ENCODE measurements around the gene AREL1.

The AREL1 gene

DNA sequence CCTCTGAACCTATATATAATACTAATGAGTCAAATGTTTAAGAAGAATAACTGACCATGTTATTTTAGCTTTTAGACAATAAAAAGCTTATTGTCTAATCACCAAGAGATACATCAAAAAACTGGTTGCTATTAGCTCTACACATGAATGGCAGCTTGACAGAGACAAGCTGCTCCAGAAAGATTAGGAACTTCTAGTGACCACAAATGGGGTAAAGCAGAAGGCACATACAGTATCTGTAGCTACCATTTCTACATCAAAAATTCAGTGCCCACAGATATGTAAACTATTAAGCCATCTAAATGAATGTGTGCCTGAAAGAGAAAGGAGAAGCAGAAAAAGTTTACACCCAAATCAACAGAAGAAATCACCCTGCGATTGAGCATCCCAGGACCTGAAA lies 2.4 kb downstream of the AREL1 start:
- peak overlapping the region; percentile 28 for H3K4me3 Mint-ChIP-seq
- H3K9me3 Mint-ChIP-seq, result no peaks in the 10 kb centered on the region
- H3K27me3 Mint-ChIP-seq, result no peaks in the 10 kb centered on the region
- no peak overlapping the region for H3K27ac Mint-ChIP-seq
- DNase-seq (no peak), ATAC-seq (no peak)
- peaks cover 52% of the 10 kb centered on the region for H3K4me1 Mint-ChIP-seq
- peaks cover 9% of the 10 kb centered on the region for H3K36me3 Mint-ChIP-seq (ENCODE audit: low read depth)

DNA sequence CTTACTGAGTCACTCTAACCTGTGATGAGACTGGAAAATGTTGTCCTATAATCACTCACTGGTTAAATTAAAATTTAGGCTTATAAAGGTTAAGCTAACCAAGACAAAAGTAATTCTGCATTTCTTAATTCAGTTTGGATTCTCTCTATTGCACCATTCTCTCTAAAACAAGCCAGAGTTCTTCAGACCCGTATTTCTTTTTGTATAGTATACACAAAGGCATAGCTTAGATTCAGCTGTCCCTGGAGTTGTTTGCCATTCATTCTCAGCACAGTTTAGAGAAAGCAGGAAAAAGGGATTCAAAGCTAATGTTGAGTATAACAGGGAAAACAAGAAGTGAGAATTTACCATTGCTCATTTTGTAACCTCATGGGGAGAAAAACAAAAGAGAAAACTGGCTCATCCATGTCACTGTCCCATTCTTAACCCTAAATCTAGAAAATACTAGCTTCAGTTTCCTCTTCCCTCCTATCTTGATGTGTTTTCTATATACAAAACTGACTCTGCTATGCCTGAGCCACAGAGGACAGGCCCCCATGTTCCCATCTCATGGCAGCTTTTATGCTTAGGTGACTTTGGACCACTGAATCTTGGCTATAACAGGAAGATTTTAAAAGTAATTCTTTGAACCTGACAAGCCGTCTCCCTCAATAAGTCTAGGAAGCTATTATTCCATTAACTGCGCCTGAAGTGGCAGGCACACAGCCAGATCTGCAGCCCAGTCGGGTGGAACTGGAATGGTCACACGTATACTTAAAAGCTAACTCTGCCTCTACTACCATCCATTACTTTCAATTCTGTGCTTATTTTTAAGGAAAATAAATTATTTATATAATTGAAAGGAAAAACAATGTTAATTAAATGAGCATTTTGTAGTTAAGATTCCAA lies 7.0 kb downstream of the AREL1 start:
- H3K27me3 Mint-ChIP-seq, result no peaks in the 10 kb centered on the region
- peaks cover 31% of the 10 kb centered on the region for H3K36me3 Mint-ChIP-seq (ENCODE audit: low read depth)
- peaks cover 33% of the 10 kb centered on the region for H3K4me1 Mint-ChIP-seq
- H3K9me3 Mint-ChIP-seq, result peaks cover 7% of the 10 kb centered on the region
- no peak overlapping the region for H3K4me3 Mint-ChIP-seq
- ATAC-seq (no peak), DNase-seq (no peak)
- H3K27ac Mint-ChIP-seq, result no peak overlapping the region

DNA sequence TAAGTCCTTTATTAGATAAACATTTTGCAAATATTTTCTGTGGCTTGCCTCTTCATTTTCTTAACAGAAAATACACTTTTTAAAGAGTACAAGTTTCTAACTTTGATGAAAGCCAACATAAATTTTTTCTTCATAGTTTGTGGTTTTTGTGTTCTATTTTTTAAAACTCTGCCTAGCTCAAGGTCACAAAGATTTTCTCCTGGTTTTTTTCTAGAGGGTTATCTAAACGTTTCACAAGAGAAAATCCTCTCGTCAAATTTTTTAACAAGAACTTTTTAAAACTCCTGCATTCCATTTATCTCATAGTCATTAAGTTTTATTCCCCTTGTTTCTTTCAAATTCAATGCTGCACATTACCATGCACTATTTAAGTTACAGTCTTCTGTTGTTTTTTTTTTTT lies 8.2 kb downstream of the AREL1 start:
- no peaks in the 10 kb centered on the region for H3K27me3 Mint-ChIP-seq
- H3K36me3 Mint-ChIP-seq (ENCODE audit: low read depth), result peaks cover 31% of the 10 kb centered on the region
- no peak overlapping the region for H3K4me3 Mint-ChIP-seq
- DNase-seq, result no peak
- H3K4me1 Mint-ChIP-seq, result peaks cover 22% of the 10 kb centered on the region
- H3K27ac Mint-ChIP-seq, result no peak overlapping the region
- H3K9me3 Mint-ChIP-seq, result peaks cover 7% of the 10 kb centered on the region
- no peak for ATAC-seq

DNA sequence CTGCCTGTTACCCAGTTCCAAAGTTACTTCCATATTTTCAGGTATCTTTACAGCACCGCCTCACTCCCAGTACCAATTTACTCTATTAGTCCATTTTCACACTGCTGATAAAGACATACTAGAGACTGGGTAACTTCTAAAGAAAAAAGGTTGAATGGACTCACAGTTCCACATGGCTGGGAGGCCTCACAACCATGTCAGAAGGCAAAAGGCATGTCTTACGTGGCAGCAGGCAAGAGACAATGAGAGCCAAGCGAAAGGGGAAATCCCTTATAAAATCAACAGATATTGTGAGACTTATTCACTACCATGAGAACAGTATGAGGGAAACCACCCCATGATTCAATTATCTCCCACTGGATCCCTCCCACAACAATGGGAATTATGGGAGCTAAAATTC lies 9.8 kb downstream of the AREL1 start:
- peaks cover 14% of the 10 kb centered on the region for H3K4me1 Mint-ChIP-seq
- H3K36me3 Mint-ChIP-seq (ENCODE audit: low read depth), result peaks cover 35% of the 10 kb centered on the region
- no peak for DNase-seq
- no peaks in the 10 kb centered on the region for H3K27me3 Mint-ChIP-seq
- H3K4me3 Mint-ChIP-seq, result no peak overlapping the region
- ATAC-seq, result no peak
- peaks cover 7% of the 10 kb centered on the region for H3K9me3 Mint-ChIP-seq
- no peak overlapping the region for H3K27ac Mint-ChIP-seq

DNA sequence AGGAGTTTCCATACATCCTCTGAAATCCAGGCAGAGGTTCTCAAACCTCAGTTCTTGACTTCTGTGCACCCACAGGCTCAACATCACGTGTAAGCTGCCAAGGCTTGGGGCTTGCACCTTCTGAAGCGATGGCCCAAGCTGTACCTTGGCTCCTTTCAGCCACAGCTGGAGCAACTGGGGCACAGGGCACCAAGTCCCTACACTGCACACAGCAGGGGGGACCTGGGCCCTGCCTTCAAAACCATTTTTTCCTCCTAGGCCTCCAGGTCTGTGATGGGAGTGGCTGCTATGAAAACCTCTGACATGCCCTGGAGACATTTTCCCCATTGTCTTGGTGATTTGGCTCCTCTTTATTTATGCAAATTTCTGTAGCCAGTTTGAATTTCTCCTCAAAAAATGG lies 10.6 kb downstream of the AREL1 start:
- H3K27me3 Mint-ChIP-seq, result no peaks in the 10 kb centered on the region
- no peak for ATAC-seq
- no peak for DNase-seq
- peaks cover 35% of the 10 kb centered on the region for H3K36me3 Mint-ChIP-seq (ENCODE audit: low read depth)
- peaks cover 7% of the 10 kb centered on the region for H3K9me3 Mint-ChIP-seq
- H3K4me3 Mint-ChIP-seq, result no peak overlapping the region
- peaks cover 13% of the 10 kb centered on the region for H3K4me1 Mint-ChIP-seq
- H3K27ac Mint-ChIP-seq, result no peak overlapping the region

DNA sequence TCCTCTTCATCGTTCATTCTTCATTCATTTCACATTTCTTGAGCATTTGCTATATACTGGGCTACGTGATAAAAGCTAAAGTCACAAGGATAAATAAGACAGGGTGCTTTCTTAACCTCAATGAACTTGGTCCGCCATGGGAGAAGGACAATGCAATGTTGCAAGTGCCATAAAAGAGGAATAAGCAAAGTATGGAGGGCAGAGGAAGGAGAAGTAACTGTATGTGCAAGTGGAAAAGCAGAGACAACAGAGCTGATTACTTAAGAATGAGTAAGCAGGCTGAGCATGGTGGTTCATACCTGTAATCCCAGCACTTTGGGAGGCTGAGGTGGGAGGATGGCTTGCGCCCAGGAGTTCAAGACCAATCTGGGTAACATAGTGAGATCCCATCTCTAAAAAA lies 14.4 kb downstream of the AREL1 start:
- no peak for ATAC-seq
- Mint-ChIP-seq H3K9me3 (peaks cover 7% of the 10 kb centered on the region), H3K36me3 (ENCODE audit: low read depth) (peaks cover 27% of the 10 kb centered on the region), H3K27me3 (no peaks in the 10 kb centered on the region), H3K4me3 (no peak overlapping the region), H3K4me1 (peaks cover 3% of the 10 kb centered on the region), H3K27ac (peak overlapping the region; percentile 3)
- DNase-seq, result no peak

DNA sequence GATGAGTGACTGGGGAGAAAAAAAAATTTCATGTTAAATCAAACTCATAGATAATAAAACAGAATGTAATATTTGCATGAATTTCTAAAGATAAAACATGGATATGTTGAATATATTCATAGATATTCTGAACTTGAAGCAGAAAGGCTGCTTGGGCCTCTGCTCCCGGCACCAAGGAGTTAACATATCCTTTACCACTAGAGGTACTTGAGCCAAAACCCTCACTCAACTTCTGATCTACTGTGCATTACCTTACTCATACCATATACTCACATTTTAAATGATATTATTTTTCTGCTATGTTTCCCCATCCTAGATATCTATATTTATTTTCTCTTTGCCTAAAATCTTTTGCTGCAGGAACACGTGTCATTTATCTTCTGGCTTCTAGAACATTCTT lies 14.9 kb downstream of the AREL1 start:
- ATAC-seq, result no peak
- Mint-ChIP-seq H3K36me3 (ENCODE audit: low read depth) (peaks cover 23% of the 10 kb centered on the region), H3K4me1 (peaks cover 2% of the 10 kb centered on the region)

DNA sequence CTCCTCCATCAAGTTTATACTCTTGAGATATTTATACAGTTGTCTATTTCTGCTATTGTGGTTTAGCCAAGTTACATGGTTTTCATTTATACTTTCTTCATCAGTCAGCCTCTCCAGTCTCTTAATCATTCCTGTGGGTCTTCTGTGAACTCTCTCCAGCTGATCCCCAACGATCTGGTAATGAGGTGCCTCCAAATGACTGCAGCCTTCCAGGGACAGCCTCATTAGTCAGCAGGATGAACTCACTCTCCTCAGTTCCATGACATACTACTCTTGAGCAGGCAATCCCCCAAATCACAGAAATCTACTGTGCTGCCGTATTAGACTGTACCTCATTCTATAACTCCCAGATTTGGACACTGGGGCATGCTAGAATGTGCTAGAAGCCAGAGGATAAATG lies 15.3 kb downstream of the AREL1 start:
- peaks cover 1% of the 10 kb centered on the region for H3K9me3 Mint-ChIP-seq
- no peaks in the 10 kb centered on the region for H3K27me3 Mint-ChIP-seq
- H3K4me1 Mint-ChIP-seq, result no peaks in the 10 kb centered on the region
- H3K27ac Mint-ChIP-seq, result no peak overlapping the region
- no peak overlapping the region for H3K4me3 Mint-ChIP-seq
- ATAC-seq, result peak; percentile 24
- peaks cover 19% of the 10 kb centered on the region for H3K36me3 Mint-ChIP-seq (ENCODE audit: low read depth)
- no peak for DNase-seq

More for the DNA sequence above, 14.9 kb downstream of the AREL1 start:
- DNase-seq, result no peak
- H3K27ac Mint-ChIP-seq, result no peak overlapping the region
- no peaks in the 10 kb centered on the region for H3K27me3 Mint-ChIP-seq
- peaks cover 6% of the 10 kb centered on the region for H3K9me3 Mint-ChIP-seq
- no peak overlapping the region for H3K4me3 Mint-ChIP-seq

DNA sequence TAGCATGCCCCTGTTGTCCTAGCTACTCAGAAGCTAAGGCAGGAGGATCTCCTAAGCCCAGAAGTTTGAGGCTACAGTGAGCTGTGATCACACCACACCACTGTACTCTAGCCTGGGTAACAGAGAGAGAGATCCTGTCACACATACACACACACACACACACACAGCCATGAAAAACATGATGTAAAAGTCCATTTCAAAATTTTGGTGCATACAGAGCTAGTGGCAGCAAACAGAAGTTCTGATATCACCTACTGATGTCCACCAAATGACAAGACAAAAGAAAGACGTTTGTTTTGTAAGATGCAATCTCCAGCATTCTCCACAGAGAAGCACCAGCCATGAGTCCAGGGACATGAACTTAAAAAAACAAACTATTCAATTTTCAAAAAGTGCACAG lies 15.9 kb downstream of the AREL1 start:
- ATAC-seq, result no peak
- Mint-ChIP-seq H3K9me3 (no peaks in the 10 kb centered on the region), H3K27me3 (no peaks in the 10 kb centered on the region), H3K4me1 (no peaks in the 10 kb centered on the region), H3K4me3 (no peak overlapping the region), H3K27ac (no peak overlapping the region), H3K36me3 (ENCODE audit: low read depth) (peaks cover 14% of the 10 kb centered on the region)
- no peak for DNase-seq

DNA sequence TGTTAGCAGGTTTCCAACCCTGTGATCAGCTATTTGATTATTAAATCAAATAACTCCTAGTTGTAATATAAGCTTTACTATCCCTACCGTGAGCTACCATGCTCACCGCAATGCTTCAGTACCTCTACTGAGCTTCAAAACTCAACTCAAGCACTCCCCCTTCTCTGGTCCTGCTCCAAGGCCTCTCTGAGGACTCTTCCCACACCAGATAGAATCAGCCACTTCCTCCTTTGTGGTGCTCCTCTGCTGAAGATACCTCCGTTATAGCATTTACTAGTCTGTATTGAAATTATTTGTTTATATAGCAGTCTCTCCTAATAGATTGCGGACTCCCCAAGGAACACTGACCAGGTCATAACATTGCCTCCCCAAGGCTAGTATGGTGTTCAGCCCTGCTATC lies 17.5 kb downstream of the AREL1 start:
- H3K36me3 Mint-ChIP-seq (ENCODE audit: low read depth), result peaks cover 11% of the 10 kb centered on the region
- no peaks in the 10 kb centered on the region for H3K9me3 Mint-ChIP-seq
- H3K27me3 Mint-ChIP-seq, result no peaks in the 10 kb centered on the region
- no peak overlapping the region for H3K27ac Mint-ChIP-seq
- no peak for ATAC-seq
- H3K4me1 Mint-ChIP-seq, result no peaks in the 10 kb centered on the region
- DNase-seq, result no peak
- no peak overlapping the region for H3K4me3 Mint-ChIP-seq

DNA sequence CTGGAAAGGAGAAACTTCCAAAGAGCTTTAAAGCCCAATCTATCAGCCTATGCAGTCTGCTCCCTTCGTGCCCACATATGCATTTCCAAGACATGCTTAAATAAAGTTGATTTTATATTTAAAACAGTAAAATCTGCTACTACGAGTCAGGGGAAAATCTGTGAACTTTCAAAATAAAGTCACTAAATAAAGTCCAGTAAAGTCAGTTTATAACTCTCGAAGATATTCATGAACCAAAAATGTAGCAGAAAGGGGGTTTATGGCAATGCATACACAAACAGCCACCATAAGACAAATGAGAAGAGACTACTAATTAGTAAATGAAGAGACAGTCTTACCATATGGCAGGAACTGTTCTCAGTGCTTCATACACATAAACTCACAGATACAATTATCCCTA lies 19.7 kb downstream of the AREL1 start:
- Mint-ChIP-seq H3K27ac (no peak overlapping the region), H3K4me1 (no peaks in the 10 kb centered on the region), H3K9me3 (no peaks in the 10 kb centered on the region), H3K27me3 (no peaks in the 10 kb centered on the region), H3K4me3 (no peak overlapping the region), H3K36me3 (ENCODE audit: low read depth) (peaks cover 18% of the 10 kb centered on the region)
- DNase-seq, result no peak
- ATAC-seq, result no peak

DNA sequence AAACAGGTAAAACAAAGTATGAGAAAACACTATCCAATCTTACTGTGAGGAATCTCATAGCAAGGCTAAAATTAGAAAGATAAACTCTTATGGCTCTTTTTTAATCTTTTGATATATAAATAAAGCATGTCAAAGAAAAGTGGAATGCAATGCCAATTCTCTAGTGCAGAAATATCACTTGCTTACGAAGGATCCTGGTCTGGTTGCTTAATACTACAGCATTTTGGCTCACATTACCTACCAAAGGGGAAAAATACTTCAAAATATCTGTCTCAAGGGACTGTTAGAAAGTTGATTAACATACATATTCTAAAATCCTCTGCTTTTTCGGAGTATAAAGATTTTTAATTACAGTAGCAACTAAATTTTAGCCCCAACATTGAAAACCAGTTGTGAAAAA lies 21.4 kb downstream of the AREL1 start:
- DNase-seq (no peak), ATAC-seq (no peak)
- Mint-ChIP-seq H3K4me1 (no peaks in the 10 kb centered on the region), H3K9me3 (no peaks in the 10 kb centered on the region), H3K27ac (no peak overlapping the region), H3K27me3 (no peaks in the 10 kb centered on the region), H3K36me3 (ENCODE audit: low read depth) (peaks cover 17% of the 10 kb centered on the region), H3K4me3 (no peak overlapping the region)

DNA sequence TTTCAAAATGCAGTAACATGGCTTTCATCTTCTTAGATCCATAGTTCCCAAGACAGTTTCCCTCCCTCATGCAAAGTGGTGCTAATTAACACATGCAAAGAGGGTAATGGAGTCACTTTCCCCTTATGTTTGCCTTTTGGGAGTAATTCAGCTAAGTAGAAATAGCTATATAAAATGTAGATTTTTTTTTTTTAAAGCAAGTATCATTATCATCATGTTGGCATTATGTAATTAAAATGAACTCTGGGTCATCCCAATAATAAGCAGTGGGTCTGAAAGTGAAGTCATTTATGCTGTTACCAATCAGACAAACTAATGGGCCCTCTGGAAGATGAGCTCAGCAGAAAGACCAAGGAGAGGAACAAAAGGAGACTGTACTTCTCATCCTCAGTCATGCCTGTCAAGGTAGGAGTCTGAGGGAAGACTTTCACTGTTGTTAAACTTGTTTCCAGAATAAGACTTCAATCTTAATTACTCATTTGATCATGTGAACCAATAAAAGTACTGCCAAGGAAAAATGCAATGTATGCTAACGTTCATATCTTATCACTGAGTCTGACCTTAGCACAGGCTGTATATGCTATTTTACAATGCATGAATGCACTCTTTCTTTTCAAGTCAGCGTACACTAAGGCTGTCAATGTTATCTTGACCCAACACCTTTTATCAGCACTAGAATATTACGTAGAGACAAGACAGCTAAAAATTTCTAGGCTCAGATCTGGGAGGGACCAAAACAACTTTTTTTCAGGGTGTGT lies 26.8 kb downstream of the AREL1 start:
- no peak for DNase-seq
- no peak overlapping the region for H3K4me3 Mint-ChIP-seq
- H3K4me1 Mint-ChIP-seq, result peaks cover 19% of the 10 kb centered on the region
- H3K27me3 Mint-ChIP-seq, result no peaks in the 10 kb centered on the region
- H3K27ac Mint-ChIP-seq, result no peak overlapping the region
- ATAC-seq, result no peak
- H3K9me3 Mint-ChIP-seq, result no peaks in the 10 kb centered on the region
- peaks cover 45% of the 10 kb centered on the region for H3K36me3 Mint-ChIP-seq (ENCODE audit: low read depth)

DNA sequence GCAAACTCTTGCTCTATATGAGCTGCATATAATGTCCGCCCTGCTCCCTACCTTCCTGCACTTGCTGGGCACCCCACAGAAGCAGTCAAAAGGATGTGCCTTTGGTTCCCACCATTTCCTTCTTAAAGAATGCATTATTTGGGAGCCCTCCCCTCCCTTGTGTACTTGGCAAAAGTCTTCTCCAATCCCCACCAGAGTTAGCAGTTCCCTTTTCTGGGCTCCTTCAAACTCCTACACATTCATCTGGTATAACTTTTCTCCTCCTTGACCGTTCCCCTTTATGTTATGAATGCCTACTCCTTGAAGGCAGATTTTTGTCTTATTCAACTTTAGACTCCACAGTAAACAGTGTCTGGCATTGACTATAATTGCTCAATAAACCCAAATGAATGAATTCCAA lies 27.8 kb downstream of the AREL1 start:
- H3K36me3 Mint-ChIP-seq (ENCODE audit: low read depth), result peaks cover 42% of the 10 kb centered on the region
- ATAC-seq (no peak), DNase-seq (no peak)
- no peaks in the 10 kb centered on the region for H3K9me3 Mint-ChIP-seq
- H3K27me3 Mint-ChIP-seq, result no peaks in the 10 kb centered on the region
- peaks cover 22% of the 10 kb centered on the region for H3K4me1 Mint-ChIP-seq
- H3K4me3 Mint-ChIP-seq, result no peak overlapping the region
- no peak overlapping the region for H3K27ac Mint-ChIP-seq

DNA sequence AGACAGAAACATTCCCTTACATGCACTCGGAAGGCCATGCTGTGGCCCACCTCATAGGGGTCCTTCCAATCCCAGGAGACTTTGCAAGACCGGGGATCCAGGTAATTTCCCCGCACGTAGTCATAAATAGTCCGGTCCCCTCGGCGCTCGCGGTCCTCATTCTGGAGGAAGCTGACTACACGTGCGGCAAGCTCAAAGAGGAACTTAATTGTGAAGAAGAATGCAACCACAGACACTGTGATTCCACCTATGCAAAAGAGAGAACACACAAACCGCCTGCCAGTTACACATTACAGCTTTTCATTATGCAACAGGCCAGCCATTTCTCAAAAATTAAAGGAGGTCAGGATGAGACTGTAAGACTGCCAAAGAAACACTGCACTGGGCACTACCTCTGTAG lies 28.4 kb downstream of the AREL1 start:
- H3K9me3 Mint-ChIP-seq, result no peaks in the 10 kb centered on the region
- H3K4me3 Mint-ChIP-seq, result no peak overlapping the region
- H3K27ac Mint-ChIP-seq, result no peak overlapping the region
- H3K4me1 Mint-ChIP-seq, result peaks cover 22% of the 10 kb centered on the region
- peaks cover 42% of the 10 kb centered on the region for H3K36me3 Mint-ChIP-seq (ENCODE audit: low read depth)
- DNase-seq (peak; percentile 13), ATAC-seq (peak; percentile 24)
- no peaks in the 10 kb centered on the region for H3K27me3 Mint-ChIP-seq
